Measurements from ENCODE around the gene PA2G4. TPM values are rescaled to one million over a fixed set of nuclear protein-coding genes. Genes with fewer than 3 reads are reported as not detected.

PA2G4 gene
- total and polyA plus RNA-seq, 10 of the 15 experiments (the other 5 are each of a cell fraction or from before 2014, with no cell fraction given): 148 to 514 (median 406) TPM

DNA sequence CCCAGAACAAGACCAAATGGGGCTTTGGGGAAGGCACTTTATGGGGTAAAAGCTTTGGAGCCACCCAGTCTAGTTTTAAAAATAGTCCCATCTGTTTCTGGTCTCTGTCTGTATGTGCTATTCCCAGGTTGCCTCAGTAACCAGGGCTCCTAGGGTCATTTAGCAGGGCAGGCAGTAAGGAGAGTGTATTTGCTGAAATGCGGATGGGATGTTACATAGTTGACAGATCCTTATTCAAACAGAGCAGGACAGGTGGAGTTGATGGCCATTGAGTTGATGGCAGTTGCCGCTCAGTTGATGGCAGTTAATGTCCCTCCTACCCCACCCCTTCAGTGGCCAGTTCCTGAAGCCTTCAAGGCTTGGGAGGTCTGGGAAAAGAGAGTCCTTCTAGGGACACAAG lies 18.3 kb downstream of the PA2G4 start:
- POLR2A ChIA-PET: no interaction called here
- CTCF ChIA-PET: interaction anchor here (1.2 to 10.3 kb wide), 2 partner anchors 66 to 99 kb away, joined by 3 to 129 read pairs; partner anchors contain the start of genes RNF41 and SMARCC2
- FAIRE-seq (no peak), ATAC-seq (no peak), DNase-seq (ENCODE audit: low read depth, low spot score) (no peak)
- Histone ChIP-seq H3K27ac (ENCODE audit: control insufficient read depth, insufficient read depth) (no peak overlapping the region), H3K27me3 (replicated peaks in 1 of 2; ENCODE audit: control insufficient read depth in 2 of 2, insufficient read depth in 2 of 2, low read length in 1 of 2) (no peaks in the 10 kb centered on the region), H3K4me3 (no peak overlapping the region), H3K9me3 (replicated peaks; ENCODE audit: control insufficient read depth, insufficient read depth, low read length) (no peaks in the 10 kb centered on the region), H3K36me3 (ENCODE audit: control insufficient read depth in 2 of 2, insufficient read depth in 2 of 2, low read length in 1 of 2) (no peaks in the 10 kb centered on the region), H2AFZ (ENCODE audit: control insufficient read depth, low read depth, low read length) (no peak overlapping the region), H3K79me2 (ENCODE audit: control insufficient read depth, insufficient read depth, low read length) (peaks cover 18% of the 10 kb centered on the region), H3K4me2 (ENCODE audit: control insufficient read depth, insufficient read depth) (no peak overlapping the region), H3K9ac (ENCODE audit: control insufficient read depth, insufficient read depth, low read length) (no peak overlapping the region), H4K20me1 (ENCODE audit: control insufficient read depth, insufficient read depth) (no peaks in the 10 kb centered on the region), H3K4me1 (ENCODE audit: control insufficient read depth, insufficient read depth, low read length) (peaks cover 33% of the 10 kb centered on the region)
- in situ Hi-C loops (cut with MboI): loop anchor here (5.0 kb wide), 1 partner anchor 340 kb away; no protein-coding TSS in a partner anchor
- SMC1A ChIA-PET (ENCODE audit: uncharacterized antibody, unreplicated experiment): interaction anchor here (0.9 kb wide), 2 partner anchors 66 to 127 kb away, joined by 3 read pairs; no protein-coding TSS in a partner anchor
- WGBS (ENCODE audit: insufficient coverage, insufficient replicate concordance, low lambda C conversion rate, missing lambda C conversion rate): 91% methylated on average over 2 of the region's 2 CpGs
- intact Hi-C loops (cut with micrococcal nuclease; ENCODE audit: unreplicated experiment): loop anchor here (10.0 kb wide), 1 partner anchor 522 kb away; the partner anchor contains the start of gene ATP5F1B
- RAD21 ChIA-PET (ENCODE audit: unreplicated experiment): interaction anchor here (6.8 kb wide), 1 partner anchor 66 kb away, joined by 98 read pairs; the partner anchor contains the start of gene SMARCC2
- no peak for TF ChIP-seq CBFB (IDR thresholded peaks at IDR 0.05; ENCODE audit: low read depth)
- no peak for TF ChIP-seq ZNF207 (IDR thresholded peaks at IDR 0.05; ENCODE audit: borderline replicate concordance)
- no peak for TF ChIP-seq CREM (IDR thresholded peaks at IDR 0.05; ENCODE audit: low read depth)
- TF ChIP-seq, protein P1, sequence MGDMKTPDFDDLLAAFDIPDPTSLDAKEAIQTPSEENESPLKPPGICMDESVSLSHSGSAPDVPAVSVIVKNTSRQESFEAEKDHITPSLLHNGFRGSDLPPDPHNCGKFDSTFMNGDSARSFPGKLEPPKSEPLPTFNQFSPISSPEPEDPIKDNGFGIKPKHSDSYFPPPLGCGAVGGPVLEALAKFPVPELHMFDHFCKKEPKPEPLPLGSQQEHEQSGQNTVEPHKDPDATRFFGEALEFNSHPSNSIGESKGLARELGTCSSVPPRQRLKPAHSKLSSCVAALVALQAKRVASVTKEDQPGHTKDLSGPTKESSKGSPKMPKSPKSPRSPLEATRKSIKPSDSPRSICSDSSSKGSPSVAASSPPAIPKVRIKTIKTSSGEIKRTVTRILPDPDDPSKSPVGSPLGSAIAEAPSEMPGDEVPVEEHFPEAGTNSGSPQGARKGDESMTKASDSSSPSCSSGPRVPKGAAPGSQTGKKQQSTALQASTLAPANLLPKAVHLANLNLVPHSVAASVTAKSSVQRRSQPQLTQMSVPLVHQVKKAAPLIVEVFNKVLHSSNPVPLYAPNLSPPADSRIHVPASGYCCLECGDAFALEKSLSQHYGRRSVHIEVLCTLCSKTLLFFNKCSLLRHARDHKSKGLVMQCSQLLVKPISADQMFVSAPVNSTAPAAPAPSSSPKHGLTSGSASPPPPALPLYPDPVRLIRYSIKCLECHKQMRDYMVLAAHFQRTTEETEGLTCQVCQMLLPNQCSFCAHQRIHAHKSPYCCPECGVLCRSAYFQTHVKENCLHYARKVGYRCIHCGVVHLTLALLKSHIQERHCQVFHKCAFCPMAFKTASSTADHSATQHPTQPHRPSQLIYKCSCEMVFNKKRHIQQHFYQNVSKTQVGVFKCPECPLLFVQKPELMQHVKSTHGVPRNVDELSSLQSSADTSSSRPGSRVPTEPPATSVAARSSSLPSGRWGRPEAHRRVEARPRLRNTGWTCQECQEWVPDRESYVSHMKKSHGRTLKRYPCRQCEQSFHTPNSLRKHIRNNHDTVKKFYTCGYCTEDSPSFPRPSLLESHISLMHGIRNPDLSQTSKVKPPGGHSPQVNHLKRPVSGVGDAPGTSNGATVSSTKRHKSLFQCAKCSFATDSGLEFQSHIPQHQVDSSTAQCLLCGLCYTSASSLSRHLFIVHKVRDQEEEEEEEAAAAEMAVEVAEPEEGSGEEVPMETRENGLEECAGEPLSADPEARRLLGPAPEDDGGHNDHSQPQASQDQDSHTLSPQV (IDR thresholded peaks at IDR 0.05): no peak
- TF ChIP-seq ZBED1 (IDR thresholded peaks at IDR 0.05; ENCODE audit: borderline replicate concordance): no peak
- no peak for TF ChIP-seq CUX1 (IDR thresholded peaks at IDR 0.05; ENCODE audit: insufficient replicate concordance, low read depth, low read length)
- TF ChIP-seq NBN (IDR thresholded peaks at IDR 0.05): no peak
- no peak for TF ChIP-seq KDM1A (IDR thresholded peaks at IDR 0.05; ENCODE audit: borderline replicate concordance)
- TF ChIP-seq ETV6 (conservative IDR thresholded peaks at IDR 0.05 in 1 of 2, IDR thresholded peaks at IDR 0.05 in 1 of 2; ENCODE audit: borderline replicate concordance in 1 of 2, low read depth in 1 of 2): no peak
- no peak for TF ChIP-seq RELA (IDR thresholded peaks at IDR 0.05; ENCODE audit: borderline replicate concordance, partially characterized antibody)
- no peak for TF ChIP-seq ASH2L (IDR thresholded peaks at IDR 0.05; ENCODE audit: borderline replicate concordance, low read depth)
- BruUV-seq (replicated peaks): no TSS peak
